HUES6 (cell line): ENCODE data around the gene SLC7A1.

Source experiments
- H3K27ac ChIP-seq: 2 replicates; pipeline ENCODE4 v1.7.0; 2013; ENCODE audit warnings: low read depth, mild to moderate bottlenecking, low read length, inconsistent platforms
- H3K27me3 ChIP-seq: 2 replicates; pipeline ENCODE4 v1.6.1; 2013; ENCODE audit warnings: low read length; ENCODE audit not compliant: control insufficient read depth, insufficient read depth
- H3K36me3 ChIP-seq: 2 replicates; pipeline ENCODE4 v1.6.1; 2013; ENCODE audit warnings: low read length; ENCODE audit not compliant: control insufficient read depth, insufficient read depth
- H3K4me1 ChIP-seq: 2 replicates; pipeline ENCODE4 v1.6.1; 2013; ENCODE audit warnings: low read length; ENCODE audit not compliant: control insufficient read depth, insufficient read depth
- H3K4me3 ChIP-seq: 2 replicates; pipeline ENCODE4 v1.5.1; 2013; ENCODE audit warnings: low read depth, low read length
- H3K9ac ChIP-seq: one replicate; pipeline ENCODE4 v1.6.1; 2013; ENCODE audit warnings: mild to moderate bottlenecking, low read length
- H3K9me3 ChIP-seq: 2 replicates; pipeline ENCODE4 v1.6.1; 2013; ENCODE audit warnings: low read depth, low read length; ENCODE audit not compliant: control insufficient read depth, insufficient read depth

Gene SLC7A1

DNA sequence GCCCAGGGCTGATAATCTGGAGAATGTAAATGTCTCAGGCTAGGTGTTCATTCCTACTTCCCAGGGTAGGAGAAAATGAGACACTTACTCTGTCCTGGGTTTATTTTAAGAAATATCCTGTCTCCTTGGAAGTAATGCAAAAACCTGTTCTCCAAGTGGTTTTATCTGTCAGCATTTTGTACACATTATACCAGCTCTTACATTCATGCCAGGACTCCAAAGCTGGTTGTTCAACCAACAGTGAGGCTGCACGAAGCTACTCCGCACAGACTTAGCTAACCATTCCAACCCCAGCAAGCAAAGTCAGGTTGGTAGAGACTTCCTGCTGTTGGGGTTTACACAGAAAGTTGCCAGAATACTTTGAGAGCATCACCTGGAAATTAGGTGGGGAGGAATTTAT, 55.6 kb downstream of the SLC7A1 start:
- Histone ChIP-seq H3K36me3 (peaks cover 21% of the 10 kb centered on the region), H3K27me3 (no peaks in the 10 kb centered on the region), H3K27ac (no peak overlapping the region), H3K4me1 (peaks cover 29% of the 10 kb centered on the region), H3K9me3 (no peaks in the 10 kb centered on the region), H3K4me3 (no peak overlapping the region), H3K9ac (no peak overlapping the region)

- H3K9me3 ChIP-seq, result no peaks in the 10 kb centered on the region
- H3K4me1 ChIP-seq, result peaks cover 29% of the 10 kb centered on the region
- peaks cover 31% of the 10 kb centered on the region for H3K36me3 ChIP-seq
- H3K27ac ChIP-seq, result no peak overlapping the region
- H3K9ac ChIP-seq, result no peak overlapping the region
- no peaks in the 10 kb centered on the region for H3K27me3 ChIP-seq
- no peak overlapping the region for H3K4me3 ChIP-seq
These were observed 56.8 kb downstream of the SLC7A1 start for GRCh38 chr13:29538652-29539040.

- peaks cover 29% of the 10 kb centered on the region for H3K4me1 ChIP-seq
- H3K27me3 ChIP-seq, result no peaks in the 10 kb centered on the region
- no peak overlapping the region for H3K4me3 ChIP-seq
- no peak overlapping the region for H3K27ac ChIP-seq
- H3K36me3 ChIP-seq, result peaks cover 37% of the 10 kb centered on the region
- H3K9ac ChIP-seq, result no peak overlapping the region
- no peaks in the 10 kb centered on the region for H3K9me3 ChIP-seq
These were observed 57.5 kb downstream of the SLC7A1 start for GRCh38 chr13:29537736-29538651.

DNA sequence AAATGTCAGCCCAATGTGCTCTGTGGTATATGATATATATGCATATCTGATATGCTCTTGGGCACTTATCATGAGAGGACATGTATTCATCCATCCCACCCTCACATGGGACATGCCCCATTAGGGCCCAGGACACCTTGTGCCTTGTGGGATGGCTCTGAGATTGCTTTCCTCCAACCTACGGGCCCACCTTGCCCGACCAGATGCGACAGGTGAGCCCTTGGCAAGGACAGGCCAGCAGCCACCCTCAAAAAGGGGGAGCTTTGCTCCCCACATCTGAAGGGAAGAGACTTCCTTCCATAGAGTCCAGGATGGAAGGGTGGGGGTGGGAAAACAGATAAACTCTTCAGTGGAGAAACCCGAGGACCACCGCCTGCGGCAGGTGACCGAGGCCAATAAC, 58.6 kb downstream of the SLC7A1 start:
- no peaks in the 10 kb centered on the region for H3K27me3 ChIP-seq
- H3K9ac ChIP-seq, result no peak overlapping the region
- peaks cover 49% of the 10 kb centered on the region for H3K36me3 ChIP-seq
- H3K4me3 ChIP-seq, result no peak overlapping the region
- peaks cover 29% of the 10 kb centered on the region for H3K4me1 ChIP-seq
- H3K9me3 ChIP-seq, result no peaks in the 10 kb centered on the region
- H3K27ac ChIP-seq, result no peak overlapping the region

- Histone ChIP-seq H3K9me3 (no peaks in the 10 kb centered on the region), H3K9ac (no peak overlapping the region), H3K27me3 (no peaks in the 10 kb centered on the region), H3K4me1 (peaks cover 24% of the 10 kb centered on the region), H3K4me3 (no peak overlapping the region), H3K36me3 (peaks cover 56% of the 10 kb centered on the region), H3K27ac (no peak overlapping the region)
These were observed 59.5 kb downstream of the SLC7A1 start for GRCh38 chr13:29535663-29536655.

DNA sequence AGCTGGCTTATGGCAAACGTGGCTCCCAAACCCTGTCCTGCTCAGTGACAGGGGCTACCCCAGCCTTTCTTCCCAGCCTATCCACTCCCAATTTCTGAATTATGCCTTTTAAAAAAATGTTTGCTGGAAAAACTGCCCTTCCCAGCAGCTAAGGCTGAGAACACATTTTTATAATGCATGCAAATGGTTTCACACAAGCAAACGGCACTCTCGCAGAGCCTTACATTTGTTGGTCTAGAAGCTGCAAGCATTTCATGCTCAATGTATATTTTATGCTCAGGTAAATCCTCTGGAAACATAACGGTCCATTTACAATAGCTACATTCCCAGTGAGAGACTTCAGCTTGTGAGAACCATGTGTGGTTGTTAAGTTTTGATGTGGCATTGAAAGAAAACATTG, 61.4 kb downstream of the SLC7A1 start:
- Histone ChIP-seq H3K4me3 (no peak overlapping the region), H3K36me3 (peaks cover 75% of the 10 kb centered on the region), H3K9ac (no peak overlapping the region), H3K27me3 (no peaks in the 10 kb centered on the region), H3K9me3 (no peaks in the 10 kb centered on the region), H3K4me1 (peaks cover 7% of the 10 kb centered on the region), H3K27ac (no peak overlapping the region)

GRCh38 chr13:29532821-29533220, 62.7 kb downstream of the SLC7A1 start:
- Histone ChIP-seq H3K9ac (no peak overlapping the region), H3K27ac (no peak overlapping the region), H3K4me3 (no peak overlapping the region), H3K4me1 (no peaks in the 10 kb centered on the region), H3K9me3 (no peaks in the 10 kb centered on the region), H3K27me3 (no peaks in the 10 kb centered on the region), H3K36me3 (peaks cover 87% of the 10 kb centered on the region)

DNA sequence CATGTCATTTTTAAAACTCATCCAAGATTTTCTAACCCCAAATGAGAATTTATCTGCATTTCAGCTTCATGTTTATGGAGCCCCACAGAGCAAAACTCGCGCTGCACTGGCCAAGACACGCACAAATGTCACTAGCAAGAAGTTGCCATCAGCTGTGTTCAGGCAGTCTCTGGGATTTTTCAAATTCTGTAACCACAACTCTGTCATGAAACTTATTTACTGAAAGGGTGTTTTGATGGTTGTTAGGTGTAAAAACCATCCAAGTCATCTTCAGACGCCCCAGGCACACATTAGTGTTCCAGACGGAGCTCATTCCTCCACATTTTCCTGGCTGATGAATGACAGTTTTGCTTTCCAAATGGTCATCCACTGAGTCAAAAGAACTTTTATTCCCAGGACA, 63.4 kb downstream of the SLC7A1 start:
- no peaks in the 10 kb centered on the region for H3K4me1 ChIP-seq
- H3K36me3 ChIP-seq, result peaks cover 94% of the 10 kb centered on the region
- H3K27me3 ChIP-seq, result no peaks in the 10 kb centered on the region
- H3K9me3 ChIP-seq, result no peaks in the 10 kb centered on the region
- no peak overlapping the region for H3K27ac ChIP-seq
- no peak overlapping the region for H3K4me3 ChIP-seq
- H3K9ac ChIP-seq, result no peak overlapping the region

DNA sequence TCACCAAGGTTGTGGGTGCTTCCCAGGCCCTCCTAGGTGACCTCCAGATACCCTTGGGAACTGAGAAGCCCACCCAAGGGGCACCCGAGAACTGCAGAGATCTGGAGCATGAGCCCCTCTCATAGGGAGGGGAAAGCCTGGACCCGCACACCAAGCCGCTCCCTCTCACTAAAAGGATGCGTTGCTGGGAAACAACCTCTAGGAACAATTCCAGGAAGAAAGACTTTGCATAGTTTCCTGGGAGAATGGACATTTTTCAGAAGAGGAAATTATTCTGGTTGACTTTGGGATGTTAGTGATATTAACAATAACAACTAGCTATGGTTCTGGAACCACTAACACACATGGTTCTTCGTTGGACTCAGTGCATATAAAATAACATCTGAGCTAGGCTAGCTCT, 64.6 kb downstream of the SLC7A1 start:
- Histone ChIP-seq H3K36me3 (peaks cover 93% of the 10 kb centered on the region), H3K9ac (no peak overlapping the region), H3K4me1 (no peaks in the 10 kb centered on the region), H3K27ac (no peak overlapping the region), H3K27me3 (no peaks in the 10 kb centered on the region), H3K9me3 (no peaks in the 10 kb centered on the region), H3K4me3 (no peak overlapping the region)

DNA sequence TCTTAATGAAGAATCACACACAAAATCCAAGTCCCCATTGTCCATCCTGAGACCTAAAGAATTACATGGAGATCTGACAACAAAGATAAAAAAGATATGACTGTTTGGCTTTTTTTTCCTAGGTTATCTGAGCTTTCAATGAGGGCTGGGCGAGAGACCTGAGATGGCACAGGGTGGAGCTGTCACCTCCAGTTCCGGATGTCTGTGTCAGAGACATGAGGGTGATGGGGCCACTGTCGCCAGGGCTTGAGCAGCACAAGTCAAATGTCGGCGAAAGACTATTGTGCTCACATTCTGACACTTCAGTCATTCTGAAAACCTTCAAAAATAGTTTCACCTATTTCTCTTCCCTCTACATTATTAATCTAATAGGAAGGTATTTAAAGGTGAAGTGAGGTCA, 65.7 kb downstream of the SLC7A1 start:
- Histone ChIP-seq H3K9me3 (no peaks in the 10 kb centered on the region), H3K4me3 (no peak overlapping the region), H3K27me3 (no peaks in the 10 kb centered on the region), H3K36me3 (peaks cover 87% of the 10 kb centered on the region), H3K4me1 (no peaks in the 10 kb centered on the region), H3K9ac (no peak overlapping the region), H3K27ac (no peak overlapping the region)

- H3K36me3 ChIP-seq, result peaks cover 87% of the 10 kb centered on the region
- H3K27ac ChIP-seq, result no peak overlapping the region
- no peaks in the 10 kb centered on the region for H3K27me3 ChIP-seq
- H3K9ac ChIP-seq, result no peak overlapping the region
- H3K4me1 ChIP-seq, result peaks cover 4% of the 10 kb centered on the region
- no peaks in the 10 kb centered on the region for H3K9me3 ChIP-seq
- no peak overlapping the region for H3K4me3 ChIP-seq
These were observed 67.6 kb downstream of the SLC7A1 start for GRCh38 chr13:29527916-29528315.
